AG09319 (cell line): ENCODE results near the gene SUPT3H.
"Not testable (repeated sequence)": the region's sequence is repeated elsewhere in the genome, so short reads cannot be mapped to it uniquely, and the experiment has no call there.

Source experiments
- DNase-seq: peaks from one replicate; pipeline ENCODE4 v3.0.0-alpha.2; 2010; ENCODE audit warnings: low read depth; ENCODE audit errors: extremely low read depth
- CTCF ChIP-seq: IDR thresholded peaks from 2 replicates; pipeline ENCODE4 v1.5.1; 2011; ENCODE audit warnings: low read depth, mild to moderate bottlenecking, inconsistent platforms, low read length, moderate library complexity

The SUPT3H gene

GRCh38 chr6:45192556-45192955, 185.2 kb downstream of the SUPT3H start:
- DNase-seq = no peak
- no peak for TF ChIP-seq CTCF

GRCh38 chr6:45191414-45191813, 186.3 kb downstream of the SUPT3H start:
- no peak for TF ChIP-seq CTCF
- no peak for DNase-seq

GRCh38 chr6:45187836-45188235, 189.9 kb downstream of the SUPT3H start:
- peak; percentile 20 for DNase-seq

GRCh38 chr6:45185403-45186251, 192.1 kb downstream of the SUPT3H start:
- DNase-seq = no peak
- TF ChIP-seq CTCF = no peak

More at GRCh38 chr6:45187836-45188235, 189.9 kb downstream of the SUPT3H start:
- TF ChIP-seq CTCF = no peak

GRCh38 chr6:45184937-45185336, 192.8 kb downstream of the SUPT3H start:
- no peak for TF ChIP-seq CTCF
- no peak for DNase-seq

- TF ChIP-seq CTCF = no peak
- no peak for DNase-seq
These were observed 193.7 kb downstream of the SUPT3H start for GRCh38 chr6:45184040-45184439.

- DNase-seq = not testable (repeated sequence)
These were observed 201.4 kb downstream of the SUPT3H start for GRCh38 chr6:45176373-45176772.

GRCh38 chr6:45175272-45175671, 202.5 kb downstream of the SUPT3H start:
- no peak for TF ChIP-seq CTCF
- no peak for DNase-seq
